ENCODE data around the gene CCDC191. TPM values are rescaled to one million over a fixed set of nuclear protein-coding genes. Genes with fewer than 3 reads are reported as not detected.

CCDC191 gene
- total and polyA plus RNA-seq, 12 donors = 0.51 to 3.6 (median 1.8) TPM

GRCh38 chr3:113948015-113948917, 108.1 kb downstream of the CCDC191 start:
- Histone ChIP-seq H3K9me3 (no peaks in the 10 kb centered on the region), H3K4me1 (peaks cover 0 to 16% (median 11%) of the 10 kb centered on the region in 9 donors), H3K36me3 (no peaks in the 10 kb centered on the region), H3K27me3 (peaks cover 0 to 12% (median 0%) of the 10 kb centered on the region in 7 donors), H3K4me3 (peak overlapping the region; percentile 60 to 88 (median 73)), H3K27ac (peak overlapping the region in 1 of 10 donors; percentile 56)
- intact Hi-C loops (cut with DNase I) = loop anchor here in 2 of 10 donors (5.0 to 10.0 kb wide), 2 partner anchors 107 to 109 kb away; partner anchors contain the start of genes CCDC191 (in 2 of the 2) and QTRT2 (in 2 of the 2)
- WGBS, 2 donors = 3% methylated on average over 54 to 65 of the region's 65 CpGs
- no peak for TF ChIP-seq CTCF (IDR thresholded peaks at IDR 0.05)
- ATAC-seq (peak; percentile 17 to 67 (median 35)), DNase-seq (peak; percentile 11 to 27)

- 1% methylated on average over 57 to 80 of the region's 80 CpGs for WGBS, 2 donors
- Histone ChIP-seq H3K4me3 (peak within 1 kb of the TSS; percentile 60 to 88 (median 73)), H3K36me3 (no peaks in the 10 kb centered on the region), H3K4me1 (peaks cover 0 to 16% (median 11%) of the 10 kb centered on the region in 9 donors), H3K27me3 (peaks cover 0 to 12% (median 0%) of the 10 kb centered on the region in 7 donors), H3K9me3 (no peaks in the 10 kb centered on the region), H3K27ac (peak within 1 kb of the TSS in 5 of 10 donors; percentile 7 to 56 (median 30))
- peak; percentile 83 to 93 (median 88) for ATAC-seq
- DNase-seq = peak; percentile 47 to 79
- intact Hi-C loops (cut with DNase I) = loop anchor here in 2 of 10 donors (5.0 to 10.0 kb wide), 2 partner anchors 107 to 110 kb away; partner anchors contain the start of genes CCDC191 (in 2 of the 2) and QTRT2 (in 2 of the 2)
- TF ChIP-seq CTCF (IDR thresholded peaks at IDR 0.05) = no peak
Measured at GRCh38 chr3:113947372-113948014, 108.8 kb downstream of the CCDC191 start, which contains the start of gene ZDHHC23. TSS of gene ZDHHC23 (plus strand) at chr3:113948013. CDS start at chr3:113948803, 790 bp downstream.

GRCh38 chr3:113946831-113947230, 109.5 kb downstream of the CCDC191 start:
- 87 to 92% methylated on average over 7 of the region's 7 CpGs for WGBS, 2 donors
- peaks cover 0 to 12% (median 0%) of the 10 kb centered on the region in 7 donors for H3K27me3 ChIP-seq
- no peaks in the 10 kb centered on the region for H3K9me3 ChIP-seq
- no peak for TF ChIP-seq CTCF (IDR thresholded peaks at IDR 0.05)
- no peaks in the 10 kb centered on the region for H3K36me3 ChIP-seq
- peak overlapping the region in 8 of 10 donors; percentile 60 to 88 (median 76) for H3K4me3 ChIP-seq
- H3K4me1 ChIP-seq = peaks cover 0 to 16% (median 11%) of the 10 kb centered on the region in 9 donors
- H3K27ac ChIP-seq = peak overlapping the region in 3 of 10 donors; percentile 7 to 30 (median 24)
- no peak for ATAC-seq
- no peak for DNase-seq
- intact Hi-C loops (cut with DNase I) = loop anchor here in 2 of 10 donors (5.0 to 10.0 kb wide), 2 partner anchors 108 to 110 kb away; partner anchors contain the start of genes CCDC191 (in 2 of the 2) and QTRT2 (in 2 of the 2)

GRCh38 chr3:113927556-113927955, 128.8 kb downstream of the CCDC191 start:
- 78 to 88% methylated on average over 5 of the region's 5 CpGs for WGBS, 2 donors
- peaks cover 0 to 23% (median 13%) of the 10 kb centered on the region in 11 donors for H3K9me3 ChIP-seq
- ATAC-seq = no peak
- intact Hi-C loops (cut with DNase I) = no loop called here
- no peak overlapping the region for H3K4me3 ChIP-seq
- no peak overlapping the region for H3K27ac ChIP-seq
- no peaks in the 10 kb centered on the region for H3K36me3 ChIP-seq
- no peak for DNase-seq
- no peaks in the 10 kb centered on the region for H3K4me1 ChIP-seq
- H3K27me3 ChIP-seq = no peaks in the 10 kb centered on the region
- TF ChIP-seq CTCF (IDR thresholded peaks at IDR 0.05) = no peak
